T-helper 1 cell treated with Interleukin-12 subunit alpha and Interleukin-12 subunit beta and Interleukin-4 antibody, amounts not matched to agents 30 μg/mL and 1 μg/mL, for 36 hours (primary cell): Measurements from ENCODE around the gene PYROXD2.

Source experiments
- H3K27ac Mint-ChIP-seq: one replicate; pipeline ENCODE4 v1.8.0; 2021; ENCODE audit warnings: mild to moderate bottlenecking, mixed read lengths
- H3K27me3 Mint-ChIP-seq: one replicate; pipeline ENCODE4 v1.8.0; 2021; ENCODE audit warnings: low read depth, mixed read lengths
- H3K36me3 Mint-ChIP-seq: one replicate; pipeline ENCODE4 v1.8.0; 2021; ENCODE audit warnings: low read depth, mixed read lengths
- H3K4me1 Mint-ChIP-seq: one replicate; pipeline ENCODE4 v1.8.0; 2021; ENCODE audit warnings: low read depth, mixed read lengths
- H3K4me3 Mint-ChIP-seq: one replicate; pipeline ENCODE4 v1.8.0; 2021; ENCODE audit warnings: mild to moderate bottlenecking, moderate library complexity, mixed read lengths
- H3K9me3 Mint-ChIP-seq: one replicate; pipeline ENCODE4 v1.8.0; 2021; ENCODE audit warnings: mixed read lengths

Gene PYROXD2

DNA sequence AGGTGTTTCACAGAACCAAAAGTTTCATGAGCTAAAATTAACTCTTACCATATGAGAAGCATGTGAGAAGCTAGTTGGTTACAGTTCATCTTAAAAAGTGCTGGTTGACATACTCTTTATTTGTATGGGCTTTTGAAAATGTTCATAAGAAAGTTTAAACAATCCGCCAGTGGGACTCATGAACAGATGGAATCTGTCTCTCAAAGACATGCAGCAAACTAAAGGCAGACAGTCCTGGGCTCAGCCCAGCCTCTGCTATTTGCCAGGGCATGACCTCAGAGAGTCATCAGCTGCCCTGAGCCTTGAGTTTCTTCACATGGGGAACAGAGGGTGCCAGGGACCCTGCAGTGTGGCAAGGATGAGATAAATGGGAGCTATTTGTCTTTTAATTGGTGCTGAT lies 3.2 kb downstream of the PYROXD2 start:
- Mint-ChIP-seq H3K27ac (no peak overlapping the region), H3K27me3 (no peaks in the 10 kb centered on the region)

DNA sequence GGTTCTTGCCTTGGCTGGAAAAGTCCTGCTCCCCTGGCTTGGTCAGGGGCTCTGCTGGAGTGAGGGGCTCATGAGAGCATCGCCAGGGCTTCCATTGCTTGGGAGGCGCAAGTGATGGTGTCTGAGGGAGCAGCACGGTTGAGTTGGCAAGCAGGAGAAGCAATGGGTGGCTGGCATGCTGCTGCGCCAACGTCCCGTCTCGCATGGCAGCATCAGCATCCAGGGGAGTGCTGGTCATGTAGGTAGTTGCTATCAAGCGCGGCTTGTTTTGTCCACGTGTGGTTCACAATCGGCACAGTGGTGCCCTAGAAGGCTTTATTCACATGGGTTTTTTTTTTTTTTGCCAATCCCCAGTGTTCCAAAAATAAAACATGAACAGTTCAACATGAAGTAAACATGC lies 3.8 kb downstream of the PYROXD2 start:
- Mint-ChIP-seq H3K4me1 (peaks cover 7% of the 10 kb centered on the region), H3K9me3 (no peaks in the 10 kb centered on the region), H3K27me3 (no peaks in the 10 kb centered on the region), H3K36me3 (no peaks in the 10 kb centered on the region), H3K4me3 (no peak overlapping the region), H3K27ac (no peak overlapping the region)

More for the DNA sequence above, 3.2 kb downstream of the PYROXD2 start:
- H3K36me3 Mint-ChIP-seq: peaks cover 1% of the 10 kb centered on the region
- H3K4me3 Mint-ChIP-seq: no peak overlapping the region
- no peaks in the 10 kb centered on the region for H3K9me3 Mint-ChIP-seq
- H3K4me1 Mint-ChIP-seq: peaks cover 7% of the 10 kb centered on the region

DNA sequence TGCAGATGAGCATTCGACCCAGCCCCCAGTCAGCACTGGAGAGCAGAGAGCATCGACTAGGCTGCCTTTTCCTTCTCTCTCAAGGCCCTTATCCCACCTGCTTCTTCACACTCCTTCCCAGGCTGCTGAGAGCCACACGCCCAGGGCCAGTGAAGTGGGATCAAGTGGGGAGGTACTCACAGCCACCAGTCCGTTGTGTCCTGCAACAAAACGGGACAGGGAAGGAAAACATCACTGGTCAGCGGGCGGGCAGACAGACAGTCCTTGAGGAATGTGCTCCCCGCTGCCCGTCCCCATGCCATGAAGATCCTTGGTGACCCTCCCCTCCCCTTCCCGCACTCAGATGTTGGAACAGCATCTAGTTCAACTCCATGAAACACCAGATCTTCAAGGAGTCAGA lies 4.2 kb downstream of the PYROXD2 start:
- no peak overlapping the region for H3K4me3 Mint-ChIP-seq
- peaks cover 3% of the 10 kb centered on the region for H3K27me3 Mint-ChIP-seq
- no peak overlapping the region for H3K27ac Mint-ChIP-seq
- no peaks in the 10 kb centered on the region for H3K36me3 Mint-ChIP-seq
- no peaks in the 10 kb centered on the region for H3K9me3 Mint-ChIP-seq
- peaks cover 7% of the 10 kb centered on the region for H3K4me1 Mint-ChIP-seq

DNA sequence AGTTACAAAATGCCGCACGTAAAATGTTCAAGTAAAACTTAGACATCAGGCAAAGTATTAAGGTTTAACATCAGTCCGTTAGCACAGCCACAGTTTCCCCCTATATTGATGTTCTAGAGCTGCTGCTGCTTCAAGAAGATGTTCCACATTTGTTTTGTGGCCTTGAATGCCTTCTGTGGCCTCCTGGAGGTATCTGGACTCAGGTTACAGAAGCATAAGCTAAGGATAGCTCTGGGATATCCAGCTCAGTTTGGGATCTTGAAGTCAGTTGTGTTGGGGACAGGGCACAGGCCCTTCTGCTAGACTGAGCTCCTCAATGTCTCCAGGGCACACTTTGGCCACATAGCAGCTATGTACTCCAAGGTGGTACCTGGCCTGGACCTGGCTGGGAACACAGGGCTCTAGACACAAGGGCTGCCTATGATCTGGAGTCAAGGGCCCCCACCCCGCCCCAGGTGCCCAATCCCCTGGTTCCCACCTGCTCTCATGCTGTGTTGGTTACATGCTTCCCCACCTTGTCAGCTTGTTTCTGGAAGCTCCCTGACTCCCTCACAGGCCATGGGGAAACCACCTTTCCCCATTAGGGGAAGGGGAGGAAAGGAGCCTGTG lies 4.7 kb downstream of the PYROXD2 start:
- Mint-ChIP-seq H3K4me3 (no peak overlapping the region), H3K9me3 (no peaks in the 10 kb centered on the region)

DNA sequence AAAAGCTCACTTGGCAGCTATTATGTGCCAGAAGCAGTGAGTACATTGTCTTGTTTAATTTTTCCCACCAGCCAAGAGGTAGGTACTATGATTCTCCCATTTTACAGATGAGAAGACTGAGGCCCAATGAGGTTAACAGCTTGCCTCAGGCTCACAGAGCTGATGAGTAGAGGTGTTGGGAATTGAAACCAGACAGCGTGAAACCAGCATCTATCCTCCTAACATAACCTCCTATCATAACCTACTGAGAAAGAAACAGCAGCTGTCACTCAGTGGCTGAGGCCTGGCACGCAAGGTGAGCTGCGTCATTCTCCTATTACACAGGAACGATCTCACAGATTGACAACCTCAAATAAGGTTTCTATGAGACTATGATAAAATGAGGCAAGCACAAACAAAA lies 6.2 kb downstream of the PYROXD2 start:
- Mint-ChIP-seq H3K27me3 (peaks cover 3% of the 10 kb centered on the region), H3K9me3 (no peaks in the 10 kb centered on the region), H3K4me1 (peaks cover 5% of the 10 kb centered on the region), H3K27ac (no peak overlapping the region), H3K4me3 (no peak overlapping the region), H3K36me3 (no peaks in the 10 kb centered on the region)

More for the DNA sequence above, 4.7 kb downstream of the PYROXD2 start:
- Mint-ChIP-seq H3K36me3 (no peaks in the 10 kb centered on the region), H3K4me1 (peaks cover 7% of the 10 kb centered on the region), H3K27me3 (peaks cover 3% of the 10 kb centered on the region), H3K27ac (no peak overlapping the region)

DNA sequence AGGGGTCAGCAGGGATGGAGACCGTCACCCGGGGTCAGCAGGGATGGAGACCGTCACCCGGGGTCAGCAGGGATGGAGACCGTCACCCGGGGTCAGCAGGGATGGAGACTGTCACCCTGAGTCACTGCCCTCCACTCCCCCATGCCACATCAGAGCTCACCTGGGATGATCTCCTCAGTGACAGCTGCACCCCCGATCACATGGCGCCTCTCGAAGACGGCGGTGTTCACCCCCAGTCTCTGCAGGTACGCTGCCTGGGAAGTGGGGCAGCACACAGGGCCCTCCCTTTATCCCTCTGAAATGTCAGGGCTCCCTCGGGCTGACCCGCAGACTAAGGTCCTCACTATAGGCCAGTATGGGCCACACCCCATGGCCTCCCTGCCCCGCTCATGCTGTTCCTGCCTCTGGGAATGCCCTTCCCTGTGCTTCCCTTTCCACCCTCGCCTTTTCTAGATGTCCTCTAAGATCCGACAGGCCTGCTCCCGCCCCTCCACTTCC lies 7.2 kb downstream of the PYROXD2 start:
- peaks cover 5% of the 10 kb centered on the region for H3K4me1 Mint-ChIP-seq
- H3K27me3 Mint-ChIP-seq: peaks cover 3% of the 10 kb centered on the region
- no peak overlapping the region for H3K27ac Mint-ChIP-seq
- no peaks in the 10 kb centered on the region for H3K9me3 Mint-ChIP-seq
- H3K4me3 Mint-ChIP-seq: no peak overlapping the region
- peaks cover 3% of the 10 kb centered on the region for H3K36me3 Mint-ChIP-seq

DNA sequence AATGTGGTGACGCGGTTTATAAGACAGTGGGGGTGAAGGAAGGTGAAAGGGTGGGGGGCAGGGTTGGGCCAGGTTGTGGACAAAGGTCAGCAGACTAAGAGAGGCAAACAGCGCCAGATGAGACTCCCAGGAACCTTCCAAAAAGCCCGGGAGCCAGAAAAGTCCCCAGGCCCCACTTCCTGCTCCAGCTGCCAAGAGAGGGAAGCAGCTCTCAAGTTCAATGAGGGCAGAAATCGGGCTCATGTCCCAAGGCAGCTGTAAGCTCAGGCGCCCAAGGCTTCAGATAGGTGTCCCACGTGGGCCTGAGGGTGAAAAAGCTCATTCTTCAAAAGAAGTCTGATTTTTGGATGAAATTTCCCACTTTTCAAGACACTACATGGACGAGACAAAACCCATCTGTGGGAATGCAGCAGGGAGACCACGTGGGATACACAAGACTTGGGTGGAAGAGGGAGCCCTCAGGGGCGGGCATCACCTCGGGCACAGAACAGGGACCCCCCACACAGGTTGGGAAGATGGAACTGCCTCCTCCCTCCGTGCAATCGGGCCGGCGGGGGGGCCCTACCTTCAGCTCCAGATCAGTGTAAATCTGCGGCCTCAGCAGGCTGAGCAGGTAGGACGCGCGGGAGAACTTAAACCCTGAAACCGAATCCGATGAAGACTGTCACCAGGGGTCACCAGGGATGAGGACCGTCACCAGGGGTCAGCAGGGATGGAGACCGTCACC lies 7.8 kb downstream of the PYROXD2 start:
- H3K9me3 Mint-ChIP-seq: no peaks in the 10 kb centered on the region
- no peak overlapping the region for H3K27ac Mint-ChIP-seq

DNA sequence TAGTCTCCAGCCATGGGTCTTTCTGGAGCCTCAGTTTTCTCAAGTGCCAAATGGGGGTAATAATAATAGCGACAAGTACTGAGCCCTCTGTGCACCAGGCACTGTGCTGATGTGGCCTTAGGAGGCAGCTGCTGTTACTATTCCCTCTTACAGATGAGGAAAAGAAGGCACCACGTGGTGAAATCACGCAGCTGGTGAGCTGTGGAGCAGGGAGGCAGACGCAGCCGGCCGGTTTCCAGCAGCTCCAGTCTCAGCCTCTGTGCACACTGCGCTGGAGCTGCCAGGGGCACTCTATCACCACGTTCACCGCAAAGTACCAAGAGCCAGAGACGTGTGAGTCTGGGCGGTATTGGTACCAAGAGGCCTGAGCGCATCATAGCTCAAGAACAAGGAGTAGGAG lies 9.6 kb downstream of the PYROXD2 start:
- peaks cover 3% of the 10 kb centered on the region for H3K36me3 Mint-ChIP-seq
- H3K27ac Mint-ChIP-seq: no peak overlapping the region
- peaks cover 5% of the 10 kb centered on the region for H3K4me1 Mint-ChIP-seq
- H3K4me3 Mint-ChIP-seq: no peak overlapping the region
- no peaks in the 10 kb centered on the region for H3K9me3 Mint-ChIP-seq
- H3K27me3 Mint-ChIP-seq: peaks cover 3% of the 10 kb centered on the region

More for the DNA sequence above, 7.8 kb downstream of the PYROXD2 start:
- Mint-ChIP-seq H3K27me3 (peaks cover 3% of the 10 kb centered on the region), H3K4me1 (peaks cover 5% of the 10 kb centered on the region), H3K36me3 (peaks cover 3% of the 10 kb centered on the region), H3K4me3 (no peak overlapping the region)

DNA sequence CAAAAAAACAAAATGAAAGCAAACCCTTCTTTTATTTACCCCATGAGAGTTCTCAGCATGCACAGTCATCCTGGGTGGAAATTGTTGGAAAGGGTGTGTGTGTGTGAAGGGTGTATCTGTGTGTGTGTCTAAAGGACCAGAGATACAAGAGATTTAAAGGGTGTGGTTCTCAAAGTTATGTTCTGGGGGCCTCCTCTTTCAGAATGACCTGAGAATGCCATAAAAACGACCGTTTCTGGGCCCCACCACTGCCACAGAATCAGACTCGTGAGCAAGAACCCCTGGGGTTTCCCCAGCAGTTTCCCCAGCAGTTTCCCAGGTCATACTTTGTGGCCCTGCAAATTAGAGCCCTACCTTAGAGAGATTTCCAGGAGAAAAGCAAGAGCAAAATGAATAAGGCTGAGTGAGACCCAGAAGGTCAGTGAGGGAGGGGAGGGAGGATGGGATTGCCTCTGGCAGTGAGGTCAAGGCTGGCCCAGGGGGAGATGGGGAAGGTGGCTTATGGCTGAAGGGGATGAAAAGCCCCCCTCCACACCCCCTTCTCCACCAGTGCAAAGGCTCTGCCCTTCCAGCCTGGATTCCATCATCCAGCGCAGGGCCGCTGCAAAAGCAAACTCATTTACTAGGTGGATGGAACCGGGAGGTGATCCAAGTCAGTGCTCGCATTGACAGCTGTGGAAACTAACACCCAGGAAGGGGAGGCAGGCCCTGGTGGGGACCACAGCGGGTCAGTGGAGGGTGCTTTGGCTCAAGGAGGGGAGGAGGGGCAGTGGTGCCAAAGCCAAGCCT lies 10.2 kb downstream of the PYROXD2 start:
- Mint-ChIP-seq H3K9me3 (no peaks in the 10 kb centered on the region), H3K36me3 (peaks cover 3% of the 10 kb centered on the region), H3K4me1 (peaks cover 5% of the 10 kb centered on the region), H3K27me3 (peaks cover 3% of the 10 kb centered on the region), H3K27ac (no peak overlapping the region), H3K4me3 (no peak overlapping the region)

DNA sequence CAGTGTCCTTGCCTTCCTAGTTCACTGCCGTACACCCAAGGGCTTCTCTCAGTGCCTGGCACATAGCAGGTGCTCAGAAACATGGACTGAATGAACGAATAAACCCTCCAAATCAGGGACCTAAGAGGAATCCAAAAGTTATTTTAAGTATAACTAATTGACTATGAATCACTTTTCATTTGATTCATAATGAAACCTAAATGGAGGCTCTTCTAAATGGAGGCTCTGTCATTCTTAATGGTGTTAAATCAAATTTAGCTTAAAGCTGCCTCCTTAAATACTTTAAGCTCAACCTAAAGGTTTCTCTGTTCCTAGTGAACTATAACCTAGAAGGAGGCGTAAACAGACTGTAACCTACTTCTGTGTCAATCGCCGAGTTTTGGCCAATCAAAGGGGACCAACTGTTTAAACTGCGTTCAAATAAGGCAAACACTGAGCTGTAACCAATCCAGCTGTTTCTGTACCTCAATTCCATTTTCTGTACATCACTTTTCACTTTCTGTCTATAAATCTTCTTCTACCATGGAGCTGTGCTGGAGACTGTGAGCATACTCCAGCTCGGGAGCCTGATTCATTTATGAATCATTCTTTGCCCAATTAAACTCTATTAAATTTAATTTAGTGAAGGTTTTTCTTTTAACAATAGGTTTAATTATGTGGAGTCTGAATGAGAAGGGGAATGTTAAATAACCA lies 11.0 kb downstream of the PYROXD2 start:
- H3K4me1 Mint-ChIP-seq: peaks cover 5% of the 10 kb centered on the region
- H3K27ac Mint-ChIP-seq: no peak overlapping the region

DNA sequence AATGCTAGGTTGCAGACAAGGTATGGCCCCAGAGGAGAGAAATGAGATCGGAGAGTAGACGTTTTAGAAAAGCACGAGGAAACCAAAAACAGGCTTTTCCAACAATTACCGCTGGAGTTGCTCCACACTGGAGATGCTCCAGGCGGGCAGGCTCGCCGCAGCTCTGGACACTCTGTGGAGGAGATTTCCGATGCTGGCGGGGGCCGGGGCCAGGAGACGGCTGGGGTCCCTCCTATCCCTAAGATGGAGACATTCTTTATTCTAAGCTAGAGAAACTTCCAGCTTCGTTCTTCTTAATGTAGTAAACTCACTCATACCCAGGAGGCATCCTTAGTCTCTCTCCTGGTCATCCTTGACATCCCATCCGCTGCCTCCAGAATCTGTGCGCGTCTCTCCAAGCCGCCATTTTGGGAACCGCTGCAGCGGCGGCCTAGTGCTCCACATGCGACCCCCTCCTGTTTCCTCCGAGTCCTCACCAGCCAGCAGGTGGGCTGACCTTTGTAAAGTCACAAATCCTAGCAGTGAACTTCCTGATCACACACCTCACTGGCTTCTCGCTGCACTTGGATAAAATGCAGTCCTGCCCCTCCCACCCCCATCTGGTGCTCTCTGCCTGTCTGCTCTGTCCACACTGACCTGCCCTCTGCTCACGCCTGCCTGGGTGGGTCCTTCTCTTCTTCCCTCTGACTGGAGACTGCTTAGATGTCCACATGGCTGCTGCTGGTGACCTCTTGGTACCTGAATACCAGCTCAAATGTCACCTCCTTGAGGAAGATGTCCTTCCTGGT lies 11.9 kb downstream of the PYROXD2 start:
- Mint-ChIP-seq H3K4me3 (no peak overlapping the region), H3K36me3 (peaks cover 3% of the 10 kb centered on the region), H3K27ac (no peak overlapping the region), H3K9me3 (no peaks in the 10 kb centered on the region), H3K27me3 (peaks cover 3% of the 10 kb centered on the region), H3K4me1 (peaks cover 5% of the 10 kb centered on the region)

More for the DNA sequence above, 11.0 kb downstream of the PYROXD2 start:
- Mint-ChIP-seq H3K36me3 (peaks cover 3% of the 10 kb centered on the region), H3K27me3 (peaks cover 3% of the 10 kb centered on the region), H3K4me3 (no peak overlapping the region), H3K9me3 (no peaks in the 10 kb centered on the region)

DNA sequence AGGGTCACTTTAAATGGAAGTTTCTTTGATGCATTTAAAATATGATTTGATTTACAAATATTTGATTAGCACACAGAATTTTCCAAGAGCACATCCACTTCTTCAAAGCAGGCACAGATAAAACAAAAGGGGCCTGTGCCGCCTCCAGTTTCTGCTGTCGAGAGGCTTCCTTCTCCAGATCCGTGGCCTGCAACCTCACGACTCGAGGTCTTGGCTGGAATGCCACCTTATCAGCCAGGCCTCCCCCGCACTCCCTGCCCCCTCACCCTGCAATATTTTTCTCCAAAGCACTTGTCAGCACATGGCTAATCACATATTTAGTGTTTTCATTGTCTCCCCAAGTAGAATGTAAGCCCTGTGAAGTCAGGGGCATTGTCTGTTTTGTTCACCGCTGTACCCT lies 12.5 kb downstream of the PYROXD2 start:
- peaks cover 3% of the 10 kb centered on the region for H3K36me3 Mint-ChIP-seq
- peaks cover 5% of the 10 kb centered on the region for H3K4me1 Mint-ChIP-seq
- no peak overlapping the region for H3K4me3 Mint-ChIP-seq
- H3K27ac Mint-ChIP-seq: no peak overlapping the region
- H3K27me3 Mint-ChIP-seq: peaks cover 3% of the 10 kb centered on the region
- no peaks in the 10 kb centered on the region for H3K9me3 Mint-ChIP-seq

DNA sequence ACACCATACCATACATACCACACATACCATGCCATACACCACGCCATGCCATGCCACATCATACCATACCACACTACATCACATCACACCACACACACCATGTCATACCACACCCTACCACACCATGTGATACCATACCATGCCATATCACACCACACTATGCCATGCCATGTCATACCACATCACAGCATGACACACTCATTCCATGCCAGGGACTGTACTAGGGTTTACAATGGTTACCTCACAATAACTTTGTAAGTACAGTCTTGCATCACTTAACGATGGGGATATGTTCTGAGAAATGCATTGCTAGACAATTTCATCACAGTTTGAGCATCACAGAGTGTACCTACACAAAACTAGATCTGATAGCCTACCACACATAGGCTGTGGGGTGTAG lies 14.5 kb downstream of the PYROXD2 start:
- Mint-ChIP-seq H3K27me3 (no peaks in the 10 kb centered on the region), H3K4me3 (no peak overlapping the region), H3K36me3 (peaks cover 3% of the 10 kb centered on the region), H3K4me1 (peaks cover 5% of the 10 kb centered on the region), H3K27ac (no peak overlapping the region), H3K9me3 (no peaks in the 10 kb centered on the region)

DNA sequence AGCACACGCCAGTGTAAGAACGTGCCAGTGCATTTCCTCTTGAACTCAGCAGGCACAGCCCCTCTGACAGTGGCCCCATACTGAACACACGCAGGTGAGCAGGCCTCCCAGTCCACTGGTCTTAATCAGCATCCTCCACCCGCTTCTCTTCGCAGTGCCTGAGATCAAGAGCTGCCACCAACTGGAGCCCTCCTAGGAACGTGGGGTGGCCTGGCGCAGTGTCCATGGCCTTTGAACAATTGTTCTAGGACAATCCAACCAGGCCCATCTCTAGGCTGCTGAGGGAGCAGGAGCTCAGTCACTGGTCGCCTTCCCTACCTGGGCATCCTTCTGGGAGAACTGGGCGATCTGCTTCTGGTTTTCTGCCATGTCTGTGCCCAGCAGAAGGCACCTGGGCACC lies 15.2 kb downstream of the PYROXD2 start:
- Mint-ChIP-seq H3K27ac (no peak overlapping the region), H3K27me3 (no peaks in the 10 kb centered on the region), H3K4me3 (no peak overlapping the region), H3K36me3 (peaks cover 3% of the 10 kb centered on the region), H3K4me1 (peaks cover 4% of the 10 kb centered on the region), H3K9me3 (no peaks in the 10 kb centered on the region)
